ENCODE results near the gene SAP30L.

The SAP30L gene

GRCh38 chr5:154505567-154505966, 59.8 kb downstream of the SAP30L start:
- DNase-seq (ENCODE audit: low read depth in 1 of 2, low spot score in 1 of 2) = no peak

GRCh38 chr5:154506049-154506715, 60.4 kb downstream of the SAP30L start:
- DNase-seq (ENCODE audit: low read depth in 1 of 2, low spot score in 1 of 2) = no peak

GRCh38 chr5:154506716-154507080, 60.9 kb downstream of the SAP30L start:
- no peak for DNase-seq (ENCODE audit: low read depth in 1 of 2, low spot score in 1 of 2)

- DNase-seq (ENCODE audit: low read depth in 1 of 2, low spot score in 1 of 2) = no peak
Observed at GRCh38 chr5:154508114-154508513, 62.3 kb downstream of the SAP30L start.

- DNase-seq (ENCODE audit: low read depth in 1 of 2, low spot score in 1 of 2) = no peak
Observed at GRCh38 chr5:154509784-154510555, 64.2 kb downstream of the SAP30L start.

Data from stimulated activated CD4-positive, alpha-beta T cell treated with anti-CD3 and anti-CD28 coated beads, Interleukin-15, amount 100 ng/mL, for 1 hour (primary cell).